Left lung (tissue), 10 donors: ENCODE results near the gene FHIT. TPM values are rescaled to one million over a fixed set of nuclear protein-coding genes. Genes with fewer than 3 reads are reported as not detected.

Source experiments
- ATAC-seq: fragments of 200-7000 bp; cut with Tn5 transposase; one replicate; pipeline ENCODE4 v1.9.1; 2020; ENCODE audit warnings: moderate library complexity
- DNase-seq, 4 donors: peaks; one replicate each; pipeline ENCODE4 v3.0.0-alpha.2; 2013 to 2020
- H3K27ac ChIP-seq, 2 donors: fragments of 200-600 bp; sonication (generic) in 1 of 2; one replicate each; pipeline versions ENCODE4 v1.5.0 to v1.8.0; 2020 to 2021
- H3K27me3 ChIP-seq, 2 donors: fragments of 200-600 bp; sonication (generic) in 1 of 2; one replicate each; pipeline versions ENCODE4 v1.5.0 to v1.8.0; 2020 to 2021
- H3K36me3 ChIP-seq, 2 donors: fragments of 200-600 bp; sonication (generic) in 1 of 2; one replicate each; pipeline versions ENCODE4 v1.5.0 to v1.8.0; 2020 to 2021
- H3K4me1 ChIP-seq, 2 donors: fragments of 200-600 bp; one replicate each; pipeline ENCODE4 v1.8.0; 2021
- H3K4me3 ChIP-seq, 2 donors: fragments of 200-600 bp; sonication (generic) in 1 of 2; one replicate each; pipeline versions ENCODE4 v1.5.0 to v1.8.0; 2020 to 2021; ENCODE audit warnings: mild to moderate bottlenecking in 1 of 2
- H3K9me3 ChIP-seq, 2 donors: fragments of 200-600 bp; sonication (generic) in 1 of 2; one replicate each; pipeline versions ENCODE4 v1.5.0 to v1.8.0; 2020 to 2021
- intact Hi-C, 2 donors: fragments of 100-400 bp; cut with DNase I; formaldehyde crosslinking; loops; one replicate each; pipeline versions ENCODE4 v1.11.2 to v1.14.2; 2022
- polyA plus RNA-seq, 6 donors: library from polyadenylated mRNA; unstranded; fragments of 120-200 nt; gene quantifications; one replicate each; pipeline ENCODE4 v1.2.1, GENCODE V29; 2013; ENCODE audit not compliant: insufficient read length in 6 of 6
- total RNA-seq, 2 donors: library from RNA; stranded (reverse); fragmentation: NEBNext Ultra II Directional; extraction: Animal tissue kit (Norgen Biotek cat#: 25700); gene quantifications; one replicate each; pipeline ENCODE4 v1.2.1, GENCODE V29; 2021
- TF ChIP-seq, protein P1 (sequence below), 2 donors: fragments of 200-600 bp; sonication (generic) in 1 of 2; IDR thresholded peaks; one replicate each; pipeline versions ENCODE4 v1.5.0 to v1.8.0; 2021; ENCODE audit warnings: antibody characterized with exemption in 2 of 2
- donor health status: DM: no; HTN: yes; CAD: no.
- donor health status: DM: no; HTN: no; CAD: no.

FHIT gene
- total and polyA plus RNA-seq, 8 donors: 8.5 to 16.3 (median 9.7) TPM

DNA sequence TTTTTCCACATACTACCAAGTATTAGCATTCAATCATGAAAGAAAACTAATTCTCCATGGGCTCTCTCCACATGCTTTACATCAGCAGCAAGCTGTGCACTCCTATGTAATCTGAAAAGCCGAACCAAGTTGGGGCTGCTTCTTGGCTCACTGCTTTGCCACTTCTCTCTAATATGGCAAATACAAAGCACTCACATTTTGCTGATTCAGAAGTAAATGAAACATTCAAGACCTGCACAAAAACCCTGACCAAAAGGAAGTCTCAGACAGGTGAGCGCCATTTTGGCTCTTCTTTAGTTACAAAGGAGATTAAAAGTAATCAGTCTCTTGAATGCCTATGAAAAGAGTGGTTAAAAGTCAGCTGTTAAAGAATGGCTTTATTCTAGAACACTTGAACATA is 915.2 kb downstream of the FHIT start:
- H3K9me3 ChIP-seq: no peaks in the 10 kb centered on the region
- intact Hi-C loops: no loop called here
- ATAC-seq: no peak
- H3K36me3 ChIP-seq: no peaks in the 10 kb centered on the region
- TF ChIP-seq, protein P1, sequence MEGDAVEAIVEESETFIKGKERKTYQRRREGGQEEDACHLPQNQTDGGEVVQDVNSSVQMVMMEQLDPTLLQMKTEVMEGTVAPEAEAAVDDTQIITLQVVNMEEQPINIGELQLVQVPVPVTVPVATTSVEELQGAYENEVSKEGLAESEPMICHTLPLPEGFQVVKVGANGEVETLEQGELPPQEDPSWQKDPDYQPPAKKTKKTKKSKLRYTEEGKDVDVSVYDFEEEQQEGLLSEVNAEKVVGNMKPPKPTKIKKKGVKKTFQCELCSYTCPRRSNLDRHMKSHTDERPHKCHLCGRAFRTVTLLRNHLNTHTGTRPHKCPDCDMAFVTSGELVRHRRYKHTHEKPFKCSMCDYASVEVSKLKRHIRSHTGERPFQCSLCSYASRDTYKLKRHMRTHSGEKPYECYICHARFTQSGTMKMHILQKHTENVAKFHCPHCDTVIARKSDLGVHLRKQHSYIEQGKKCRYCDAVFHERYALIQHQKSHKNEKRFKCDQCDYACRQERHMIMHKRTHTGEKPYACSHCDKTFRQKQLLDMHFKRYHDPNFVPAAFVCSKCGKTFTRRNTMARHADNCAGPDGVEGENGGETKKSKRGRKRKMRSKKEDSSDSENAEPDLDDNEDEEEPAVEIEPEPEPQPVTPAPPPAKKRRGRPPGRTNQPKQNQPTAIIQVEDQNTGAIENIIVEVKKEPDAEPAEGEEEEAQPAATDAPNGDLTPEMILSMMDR (IDR thresholded peaks at IDR 0.05): no peak
- no peaks in the 10 kb centered on the region for H3K27me3 ChIP-seq
- no peak for DNase-seq
- no peaks in the 10 kb centered on the region for H3K4me1 ChIP-seq
- no peak overlapping the region for H3K27ac ChIP-seq
- no peak overlapping the region for H3K4me3 ChIP-seq

DNA sequence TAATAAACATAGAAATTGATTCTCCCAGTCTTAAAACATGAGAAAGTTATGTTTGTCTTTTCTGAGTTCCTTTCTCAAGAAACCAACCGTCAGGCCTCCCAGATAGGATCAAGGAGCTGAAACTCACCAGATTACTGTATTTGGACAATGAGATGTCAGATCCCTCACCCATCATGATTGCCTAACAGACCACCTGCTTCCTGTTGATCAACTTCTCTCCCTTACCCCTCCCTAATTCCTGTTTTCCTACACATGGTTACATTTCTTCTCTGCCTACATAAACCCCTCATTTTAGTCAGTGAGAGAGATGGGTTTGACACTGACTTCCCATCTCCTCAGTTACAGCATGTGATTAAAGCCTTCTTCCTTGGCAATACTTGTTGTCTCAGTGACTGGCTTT is 917.5 kb downstream of the FHIT start:
- Histone ChIP-seq H3K4me1 (no peaks in the 10 kb centered on the region), H3K27ac (no peak overlapping the region), H3K27me3 (no peaks in the 10 kb centered on the region), H3K4me3 (no peak overlapping the region), H3K36me3 (no peaks in the 10 kb centered on the region), H3K9me3 (no peaks in the 10 kb centered on the region)
- intact Hi-C loops: no loop called here
- TF ChIP-seq, protein P1 (IDR thresholded peaks at IDR 0.05): no peak
- no peak for ATAC-seq
- no peak for DNase-seq

DNA sequence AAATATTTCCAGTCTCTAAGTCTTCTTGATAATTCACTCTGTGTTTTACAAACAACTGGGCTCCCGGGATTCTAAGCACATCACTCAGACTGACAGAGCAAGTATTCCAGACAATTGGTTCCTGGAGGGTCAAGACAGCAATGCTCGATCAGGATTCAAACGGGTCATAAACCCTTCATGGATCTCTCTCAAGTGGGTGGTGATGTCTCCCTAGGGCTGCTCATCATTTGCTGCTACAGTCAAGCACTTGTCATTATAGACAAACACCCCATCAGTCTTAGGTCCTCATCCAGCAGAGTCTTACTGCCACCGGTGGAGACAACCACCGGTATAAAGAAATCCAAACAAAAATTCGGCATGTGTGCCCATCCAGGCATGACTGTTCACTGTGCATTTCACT is 921.1 kb downstream of the FHIT start:
- Histone ChIP-seq H3K27ac (no peak overlapping the region), H3K4me1 (no peaks in the 10 kb centered on the region), H3K9me3 (no peaks in the 10 kb centered on the region), H3K36me3 (no peaks in the 10 kb centered on the region), H3K4me3 (no peak overlapping the region), H3K27me3 (no peaks in the 10 kb centered on the region)
- ATAC-seq: no peak
- TF ChIP-seq, protein P1 (IDR thresholded peaks at IDR 0.05): no peak
- intact Hi-C loops: no loop called here
- no peak for DNase-seq

DNA sequence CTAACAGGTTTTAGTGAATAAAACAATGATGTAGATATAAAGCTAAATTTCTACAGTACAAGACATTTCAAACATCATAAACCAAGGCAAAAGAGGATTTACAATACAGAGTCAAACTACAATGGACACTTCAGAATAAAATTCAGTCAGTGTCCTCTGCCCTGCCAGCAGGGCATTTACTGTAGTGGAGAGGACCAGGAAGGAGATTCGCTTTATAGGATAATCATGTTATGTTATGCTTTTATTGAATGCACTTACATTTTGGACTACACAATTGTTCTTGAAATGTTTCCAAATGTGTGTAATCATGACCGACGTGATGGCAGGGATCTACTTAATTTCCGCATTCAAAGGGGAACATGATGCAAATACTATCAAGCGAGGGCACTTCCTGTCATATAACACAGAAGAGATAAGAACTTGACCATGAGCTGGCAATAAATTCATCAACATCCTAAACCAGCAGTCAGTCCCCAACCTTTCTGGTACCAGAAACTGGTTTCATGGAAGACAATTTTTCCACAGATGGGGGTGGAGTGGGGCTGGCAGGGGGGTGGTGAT is 925.6 kb downstream of the FHIT start:
- no peaks in the 10 kb centered on the region for H3K4me1 ChIP-seq
- ATAC-seq: no peak
- no peak overlapping the region for H3K27ac ChIP-seq
- no peak overlapping the region for H3K4me3 ChIP-seq
- DNase-seq: no peak
- TF ChIP-seq, protein P1 (IDR thresholded peaks at IDR 0.05): no peak
- no peaks in the 10 kb centered on the region for H3K27me3 ChIP-seq
- no peaks in the 10 kb centered on the region for H3K9me3 ChIP-seq
- H3K36me3 ChIP-seq: no peaks in the 10 kb centered on the region
- intact Hi-C loops: no loop called here

DNA sequence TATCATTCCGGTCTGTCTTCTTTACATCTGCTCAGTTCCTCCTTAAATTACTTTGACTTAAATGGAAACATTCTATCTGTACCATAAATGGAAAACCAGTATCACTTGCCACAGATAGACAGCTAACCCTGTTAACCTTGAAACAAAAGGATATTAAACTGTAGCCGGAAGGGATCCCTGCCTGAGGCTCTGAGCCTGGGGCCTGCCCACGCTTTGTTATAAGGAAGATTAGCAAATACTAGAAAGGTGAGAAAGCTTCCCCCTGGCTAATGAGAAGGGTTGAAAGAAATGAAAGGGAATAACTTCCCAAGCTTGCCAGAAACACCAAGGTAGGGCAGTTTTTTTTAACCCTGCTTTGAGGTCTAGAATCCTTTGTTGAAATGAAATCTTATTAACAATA is 927.6 kb downstream of the FHIT start:
- intact Hi-C loops: no loop called here
- Histone ChIP-seq H3K27ac (no peak overlapping the region), H3K27me3 (no peaks in the 10 kb centered on the region), H3K4me3 (no peak overlapping the region), H3K4me1 (no peaks in the 10 kb centered on the region), H3K36me3 (no peaks in the 10 kb centered on the region), H3K9me3 (no peaks in the 10 kb centered on the region)
- TF ChIP-seq, protein P1 (IDR thresholded peaks at IDR 0.05): no peak
- DNase-seq (no peak), ATAC-seq (no peak)
